Mesodermal cell (in vitro differentiated cells): ENCODE measurements around the gene TSPO.

Experiments
- H3K27ac ChIP-seq: 2 replicates; pipeline ENCODE4 v1.7.0; 2013; ENCODE audit warnings: mild to moderate bottlenecking, low read depth, low read length, moderate library complexity; ENCODE audit not compliant: severe bottlenecking
- H3K36me3 ChIP-seq: 2 replicates; pipeline ENCODE4 v1.7.1; 2013; ENCODE audit warnings: mild to moderate bottlenecking, low read length, moderate library complexity; ENCODE audit not compliant: control insufficient read depth, insufficient read depth
- H3K4me1 ChIP-seq: one replicate; pipeline ENCODE4 v1.7.1; 2013; ENCODE audit warnings: mild to moderate bottlenecking, low read length; ENCODE audit not compliant: insufficient read depth, control insufficient read depth, poor library complexity, severe bottlenecking
- H3K4me3 ChIP-seq: 2 replicates; pipeline ENCODE4 v1.7.0; 2013; ENCODE audit warnings: low read length, control low read depth, mild to moderate bottlenecking; ENCODE audit not compliant: insufficient read depth, poor library complexity, severe bottlenecking; ENCODE audit errors: extremely low read depth
- H3K9me3 ChIP-seq: 2 replicates; pipeline ENCODE4 v1.7.1; 2013; ENCODE audit warnings: mild to moderate bottlenecking, low read length, moderate library complexity; ENCODE audit not compliant: control insufficient read depth
- WGBS, 2 experiments: methylation state at CpG; one replicate each; pipeline ENCODE4 v1.1.5; 2013; ENCODE audit warnings: missing lambda C conversion rate in 2 of 2; ENCODE audit not compliant: insufficient coverage in 2 of 2; 5-methylcytosine and 5-hydroxymethylcytosine counted together

The TSPO gene

GRCh38 chr22:43197271-43197941, 46.0 kb downstream of the TSPO start:
- Histone ChIP-seq H3K27ac (no peak overlapping the region), H3K36me3 (no peaks in the 10 kb centered on the region), H3K4me3 (no peak overlapping the region), H3K9me3 (no peaks in the 10 kb centered on the region), H3K4me1 (no peaks in the 10 kb centered on the region)
- WGBS, 2 experiments: 83 to 93% methylated on average over 17 to 19 of the region's 22 CpGs

GRCh38 chr22:43198126-43198525, 46.8 kb downstream of the TSPO start:
- 89 to 94% methylated on average over 2 to 5 of the region's 5 CpGs for WGBS, 2 experiments
- Histone ChIP-seq H3K27ac (no peak overlapping the region), H3K4me3 (no peak overlapping the region), H3K4me1 (no peaks in the 10 kb centered on the region), H3K9me3 (no peaks in the 10 kb centered on the region), H3K36me3 (no peaks in the 10 kb centered on the region)

- Histone ChIP-seq H3K9me3 (no peaks in the 10 kb centered on the region), H3K27ac (no peak overlapping the region), H3K4me1 (no peaks in the 10 kb centered on the region), H3K4me3 (no peak overlapping the region), H3K36me3 (no peaks in the 10 kb centered on the region)
- 88 to 96% methylated on average over 7 to 8 of the region's 9 CpGs for WGBS, 2 experiments
Measured at GRCh38 chr22:43198936-43199335, 47.6 kb downstream of the TSPO start.

GRCh38 chr22:43199541-43199940, 48.2 kb downstream of the TSPO start:
- Histone ChIP-seq H3K4me3 (no peak overlapping the region), H3K9me3 (no peaks in the 10 kb centered on the region), H3K27ac (no peak overlapping the region), H3K36me3 (no peaks in the 10 kb centered on the region), H3K4me1 (no peaks in the 10 kb centered on the region)
- WGBS, 2 experiments: 94 to 96% methylated on average over 10 to 11 of the region's 11 CpGs

- Histone ChIP-seq H3K9me3 (no peaks in the 10 kb centered on the region), H3K36me3 (no peaks in the 10 kb centered on the region), H3K4me3 (no peak overlapping the region), H3K4me1 (no peaks in the 10 kb centered on the region), H3K27ac (no peak overlapping the region)
- 92% methylated on average over 17 of the region's 17 CpGs for WGBS, 2 experiments
Measured at GRCh38 chr22:43200031-43200430, 48.7 kb downstream of the TSPO start.

GRCh38 chr22:43200555-43200954, 49.2 kb downstream of the TSPO start:
- Histone ChIP-seq H3K4me3 (no peak overlapping the region), H3K27ac (no peak overlapping the region), H3K36me3 (no peaks in the 10 kb centered on the region), H3K9me3 (no peaks in the 10 kb centered on the region), H3K4me1 (no peaks in the 10 kb centered on the region)
- 86 to 96% methylated on average over 8 to 13 of the region's 13 CpGs for WGBS, 2 experiments

GRCh38 chr22:43201486-43202219, 50.3 kb downstream of the TSPO start:
- Histone ChIP-seq H3K9me3 (no peaks in the 10 kb centered on the region), H3K4me3 (no peak overlapping the region), H3K27ac (no peak overlapping the region), H3K36me3 (no peaks in the 10 kb centered on the region), H3K4me1 (no peaks in the 10 kb centered on the region)
- 93% methylated on average over 24 to 26 of the region's 26 CpGs for WGBS, 2 experiments

- no peaks in the 10 kb centered on the region for H3K36me3 ChIP-seq
- no peaks in the 10 kb centered on the region for H3K9me3 ChIP-seq
- H3K4me1 ChIP-seq: no peaks in the 10 kb centered on the region
- H3K27ac ChIP-seq: no peak overlapping the region
- H3K4me3 ChIP-seq: no peak overlapping the region
- 94 to 95% methylated on average over 8 of the region's 10 CpGs for WGBS, 2 experiments
Measured at GRCh38 chr22:43202326-43202725, 51.0 kb downstream of the TSPO start.

- H3K4me3 ChIP-seq: no peak overlapping the region
- WGBS, 2 experiments: 70 to 71% methylated on average over 9 to 10 of the region's 13 CpGs
- no peaks in the 10 kb centered on the region for H3K36me3 ChIP-seq
- H3K9me3 ChIP-seq: no peaks in the 10 kb centered on the region
- H3K27ac ChIP-seq: no peak overlapping the region
- H3K4me1 ChIP-seq: no peaks in the 10 kb centered on the region
Measured at GRCh38 chr22:43202756-43203410, 51.5 kb downstream of the TSPO start.

GRCh38 chr22:43203471-43203981, 52.2 kb downstream of the TSPO start:
- 51 to 62% methylated on average over 12 to 17 of the region's 20 CpGs for WGBS, 2 experiments
- H3K4me3 ChIP-seq: no peak overlapping the region
- H3K27ac ChIP-seq: no peak overlapping the region
- H3K9me3 ChIP-seq: no peaks in the 10 kb centered on the region
- H3K4me1 ChIP-seq: no peaks in the 10 kb centered on the region
- H3K36me3 ChIP-seq: no peaks in the 10 kb centered on the region
